HG03135 (cell line): ENCODE data around the gene HSPB6.
"Not testable (repeated sequence)": the region's sequence is repeated elsewhere in the genome, so short reads cannot be mapped to it uniquely, and the experiment has no call there.

ENCODE experiments used
- ATAC-seq: cut with Tn5 transposase; IDR thresholded peaks from one replicate; pipeline ENCODE4 v1.9.1; 2021; ENCODE audit warnings: mild to moderate bottlenecking, moderate library complexity; ENCODE audit not compliant: unreplicated experiment

The HSPB6 gene

GRCh38 chr19:35756377-35757230 is at the start of gene HSPB6:
TSS of gene HSPB6 (minus strand) at chr19:35757029. CDS start at chr19:35757008, 21 bp downstream.
- ATAC-seq, result no peak

- no peak for ATAC-seq
Observed at GRCh38 chr19:35806597-35806996, 49.8 kb upstream of the HSPB6 start.

- no peak for ATAC-seq
Observed at GRCh38 chr19:35805526-35806102, 48.8 kb upstream of the HSPB6 start.

GRCh38 chr19:35801828-35802227 is 45.0 kb upstream of the HSPB6 start:
- no peak for ATAC-seq

GRCh38 chr19:35797663-35798062 is 40.8 kb upstream of the HSPB6 start:
- no peak for ATAC-seq

GRCh38 chr19:35796645-35797542 is 40.1 kb upstream of the HSPB6 start:
- no peak for ATAC-seq

- not testable (repeated sequence) for ATAC-seq
Observed at GRCh38 chr19:35795564-35795963, 38.7 kb upstream of the HSPB6 start.

- ATAC-seq, result no peak
Observed at GRCh38 chr19:35793381-35794165, 36.7 kb upstream of the HSPB6 start.

- ATAC-seq, result no peak
Observed at GRCh38 chr19:35792888-35793287, 36.1 kb upstream of the HSPB6 start.

GRCh38 chr19:35792312-35792711 is 35.5 kb upstream of the HSPB6 start:
- no peak for ATAC-seq

GRCh38 chr19:35791814-35792279 is 35.0 kb upstream of the HSPB6 start:
- no peak for ATAC-seq

- ATAC-seq, result no peak
Observed at GRCh38 chr19:35790981-35791813, 34.4 kb upstream of the HSPB6 start.

- ATAC-seq, result no peak
Observed at GRCh38 chr19:35789978-35790944, 33.4 kb upstream of the HSPB6 start.

- no peak for ATAC-seq
Observed at GRCh38 chr19:35789195-35789977, 32.6 kb upstream of the HSPB6 start.

GRCh38 chr19:35788205-35788960 is 31.6 kb upstream of the HSPB6 start:
- no peak for ATAC-seq

GRCh38 chr19:35787227-35787799 is 30.5 kb upstream of the HSPB6 start:
- no peak for ATAC-seq
